Kasumi-1 (cell line): ENCODE measurements around the gene TATDN2.

Experiments
- DNase-seq, 2 experiments: peaks; one replicate each; lab custom pipeline; 2025; lab: John Stamatoyannopoulos, UW

Gene TATDN2

GRCh38 chr3:10319804-10320203 is 71.5 kb downstream of the TATDN2 start:
- DNase-seq: no peak

GRCh38 chr3:10320320-10320677 is 72.0 kb downstream of the TATDN2 start:
- no peak for DNase-seq

GRCh38 chr3:10321630-10322351 is 73.5 kb downstream of the TATDN2 start:
- no peak for DNase-seq

GRCh38 chr3:10322352-10322710 is 74.1 kb downstream of the TATDN2 start:
- DNase-seq: peak; percentile 64 to 81

- DNase-seq: no peak
Measured at GRCh38 chr3:10327592-10327991, 79.3 kb downstream of the TATDN2 start.

GRCh38 chr3:10328460-10329071 is 80.3 kb downstream of the TATDN2 start:
- DNase-seq: no peak

- DNase-seq: no peak
Measured at GRCh38 chr3:10329495-10330015, 81.3 kb downstream of the TATDN2 start.

GRCh38 chr3:10330319-10330718 is 82.1 kb downstream of the TATDN2 start:
- no peak for DNase-seq
